ENCODE data around the gene RAB22A.

The RAB22A gene

GRCh38 chr20:58309591-58310290 is at the start of gene RAB22A:
TSS of gene RAB22A (plus strand) at chr20:58309715. CDS start at chr20:58309977, 262 bp downstream.
- Histone ChIP-seq H3K27ac (ENCODE audit: low read depth, low read length) (peak within 1 kb of the TSS; percentile 76), H3K27me3 (ENCODE audit: control insufficient read depth in 5 of 5, insufficient read depth in 4 of 5, low read length in 5 of 5) (no peaks in the 10 kb centered on the region), H3K9me3 (ENCODE audit: control insufficient read depth in 5 of 5, low read length in 5 of 5) (no peaks in the 10 kb centered on the region), H3K4me1 (ENCODE audit: control insufficient read depth in 5 of 5, insufficient read depth in 5 of 5, low read length in 5 of 5) (peaks cover 5 to 32% (median 21%) of the 10 kb centered on the region in 5 donors), H3K4me3 (ENCODE audit: low read depth in 1 of 5, low read length in 5 of 5) (peak within 1 kb of the TSS; percentile 79 to 92 (median 85)), H3K9ac (ENCODE audit: low read length in 5 of 5) (peak within 1 kb of the TSS; percentile 63 to 94 (median 93)), H3K36me3 (ENCODE audit: control insufficient read depth in 5 of 5, insufficient read depth in 5 of 5, low read length in 5 of 5) (peaks cover 0 to 21% (median 18%) of the 10 kb centered on the region in 5 donors)

GRCh38 chr20:58260006-58260405 is 49.5 kb upstream of the RAB22A start:
- peaks cover 0 to 24% (median 19%) of the 10 kb centered on the region in 5 donors for H3K36me3 ChIP-seq (ENCODE audit: control insufficient read depth in 5 of 5, insufficient read depth in 5 of 5, low read length in 5 of 5)
- no peaks in the 10 kb centered on the region for H3K27me3 ChIP-seq (ENCODE audit: control insufficient read depth in 5 of 5, insufficient read depth in 4 of 5, low read length in 5 of 5)
- no peak overlapping the region for H3K4me3 ChIP-seq (ENCODE audit: low read depth in 1 of 5, low read length in 5 of 5)
- H3K9ac ChIP-seq (ENCODE audit: low read length in 5 of 5): no peak overlapping the region
- no peak overlapping the region for H3K27ac ChIP-seq (ENCODE audit: low read depth, low read length)
- H3K4me1 ChIP-seq (ENCODE audit: control insufficient read depth in 5 of 5, insufficient read depth in 5 of 5, low read length in 5 of 5): peaks cover 0 to 16% (median 12%) of the 10 kb centered on the region in 5 donors
- H3K9me3 ChIP-seq (ENCODE audit: control insufficient read depth in 5 of 5, low read length in 5 of 5): no peaks in the 10 kb centered on the region

GRCh38 chr20:58261660-58262059 is 47.9 kb upstream of the RAB22A start:
- peaks cover 0 to 16% (median 12%) of the 10 kb centered on the region in 5 donors for H3K4me1 ChIP-seq (ENCODE audit: control insufficient read depth in 5 of 5, insufficient read depth in 5 of 5, low read length in 5 of 5)
- no peaks in the 10 kb centered on the region for H3K27me3 ChIP-seq (ENCODE audit: control insufficient read depth in 5 of 5, insufficient read depth in 4 of 5, low read length in 5 of 5)
- H3K27ac ChIP-seq (ENCODE audit: low read depth, low read length): no peak overlapping the region
- no peak overlapping the region for H3K4me3 ChIP-seq (ENCODE audit: low read depth in 1 of 5, low read length in 5 of 5)
- peaks cover 0 to 40% (median 35%) of the 10 kb centered on the region in 5 donors for H3K36me3 ChIP-seq (ENCODE audit: control insufficient read depth in 5 of 5, insufficient read depth in 5 of 5, low read length in 5 of 5)
- no peaks in the 10 kb centered on the region for H3K9me3 ChIP-seq (ENCODE audit: control insufficient read depth in 5 of 5, low read length in 5 of 5)
- H3K9ac ChIP-seq (ENCODE audit: low read length in 5 of 5): no peak overlapping the region

GRCh38 chr20:58264271-58264670 is 45.2 kb upstream of the RAB22A start:
- H3K4me3 ChIP-seq (ENCODE audit: low read depth in 1 of 5, low read length in 5 of 5): no peak overlapping the region
- no peak overlapping the region for H3K27ac ChIP-seq (ENCODE audit: low read depth, low read length)
- H3K9me3 ChIP-seq (ENCODE audit: control insufficient read depth in 5 of 5, low read length in 5 of 5): no peaks in the 10 kb centered on the region
- peaks cover 0 to 60% (median 59%) of the 10 kb centered on the region in 5 donors for H3K36me3 ChIP-seq (ENCODE audit: control insufficient read depth in 5 of 5, insufficient read depth in 5 of 5, low read length in 5 of 5)
- H3K27me3 ChIP-seq (ENCODE audit: control insufficient read depth in 5 of 5, insufficient read depth in 4 of 5, low read length in 5 of 5): no peaks in the 10 kb centered on the region
- no peak overlapping the region for H3K9ac ChIP-seq (ENCODE audit: low read length in 5 of 5)
- peaks cover 0 to 22% (median 8%) of the 10 kb centered on the region in 5 donors for H3K4me1 ChIP-seq (ENCODE audit: control insufficient read depth in 5 of 5, insufficient read depth in 5 of 5, low read length in 5 of 5)

- Histone ChIP-seq H3K27me3 (ENCODE audit: control insufficient read depth in 5 of 5, insufficient read depth in 4 of 5, low read length in 5 of 5) (no peaks in the 10 kb centered on the region), H3K9me3 (ENCODE audit: control insufficient read depth in 5 of 5, low read length in 5 of 5) (no peaks in the 10 kb centered on the region), H3K27ac (ENCODE audit: low read depth, low read length) (no peak overlapping the region), H3K9ac (ENCODE audit: low read length in 5 of 5) (no peak overlapping the region), H3K4me3 (ENCODE audit: low read depth in 1 of 5, low read length in 5 of 5) (no peak overlapping the region), H3K4me1 (ENCODE audit: control insufficient read depth in 5 of 5, insufficient read depth in 5 of 5, low read length in 5 of 5) (peaks cover 0 to 6% (median 0%) of the 10 kb centered on the region in 5 donors), H3K36me3 (ENCODE audit: control insufficient read depth in 5 of 5, insufficient read depth in 5 of 5, low read length in 5 of 5) (peaks cover 10 to 75% (median 66%) of the 10 kb centered on the region in 5 donors)
Measured at GRCh38 chr20:58267389-58268215, 41.9 kb upstream of the RAB22A start.

GRCh38 chr20:58268421-58268821 is 41.1 kb upstream of the RAB22A start:
- Histone ChIP-seq H3K4me3 (ENCODE audit: low read depth in 1 of 5, low read length in 5 of 5) (no peak overlapping the region), H3K36me3 (ENCODE audit: control insufficient read depth in 5 of 5, insufficient read depth in 5 of 5, low read length in 5 of 5) (peaks cover 10 to 70% (median 61%) of the 10 kb centered on the region in 5 donors), H3K4me1 (ENCODE audit: control insufficient read depth in 5 of 5, insufficient read depth in 5 of 5, low read length in 5 of 5) (peaks cover 0 to 6% (median 0%) of the 10 kb centered on the region in 5 donors), H3K27me3 (ENCODE audit: control insufficient read depth in 5 of 5, insufficient read depth in 4 of 5, low read length in 5 of 5) (no peaks in the 10 kb centered on the region), H3K9ac (ENCODE audit: low read length in 5 of 5) (no peak overlapping the region), H3K9me3 (ENCODE audit: control insufficient read depth in 5 of 5, low read length in 5 of 5) (no peaks in the 10 kb centered on the region), H3K27ac (ENCODE audit: low read depth, low read length) (no peak overlapping the region)

- Histone ChIP-seq H3K4me1 (ENCODE audit: control insufficient read depth in 5 of 5, insufficient read depth in 5 of 5, low read length in 5 of 5) (peaks cover 0 to 6% (median 0%) of the 10 kb centered on the region in 5 donors), H3K9me3 (ENCODE audit: control insufficient read depth in 5 of 5, low read length in 5 of 5) (no peaks in the 10 kb centered on the region), H3K4me3 (ENCODE audit: low read depth in 1 of 5, low read length in 5 of 5) (no peak overlapping the region), H3K9ac (ENCODE audit: low read length in 5 of 5) (no peak overlapping the region), H3K27ac (ENCODE audit: low read depth, low read length) (no peak overlapping the region), H3K36me3 (ENCODE audit: control insufficient read depth in 5 of 5, insufficient read depth in 5 of 5, low read length in 5 of 5) (peaks cover 10 to 63% (median 56%) of the 10 kb centered on the region in 5 donors), H3K27me3 (ENCODE audit: control insufficient read depth in 5 of 5, insufficient read depth in 4 of 5, low read length in 5 of 5) (no peaks in the 10 kb centered on the region)
Measured at GRCh38 chr20:58268936-58269619, 40.4 kb upstream of the RAB22A start.

GRCh38 chr20:58271606-58272351 is 37.7 kb upstream of the RAB22A start:
- Histone ChIP-seq H3K36me3 (ENCODE audit: control insufficient read depth in 5 of 5, insufficient read depth in 5 of 5, low read length in 5 of 5) (peaks cover 10 to 37% (median 31%) of the 10 kb centered on the region in 5 donors), H3K27me3 (ENCODE audit: control insufficient read depth in 5 of 5, insufficient read depth in 4 of 5, low read length in 5 of 5) (no peaks in the 10 kb centered on the region), H3K4me1 (ENCODE audit: control insufficient read depth in 5 of 5, insufficient read depth in 5 of 5, low read length in 5 of 5) (peaks cover 0 to 6% (median 0%) of the 10 kb centered on the region in 5 donors), H3K9me3 (ENCODE audit: control insufficient read depth in 5 of 5, low read length in 5 of 5) (peaks cover 0 to 5% (median 0%) of the 10 kb centered on the region in 5 donors), H3K9ac (ENCODE audit: low read length in 5 of 5) (no peak overlapping the region), H3K27ac (ENCODE audit: low read depth, low read length) (no peak overlapping the region), H3K4me3 (ENCODE audit: low read depth in 1 of 5, low read length in 5 of 5) (no peak overlapping the region)

GRCh38 chr20:58274384-58274783 is 35.1 kb upstream of the RAB22A start:
- no peak overlapping the region for H3K27ac ChIP-seq (ENCODE audit: low read depth, low read length)
- peaks cover 2 to 16% (median 13%) of the 10 kb centered on the region in 5 donors for H3K36me3 ChIP-seq (ENCODE audit: control insufficient read depth in 5 of 5, insufficient read depth in 5 of 5, low read length in 5 of 5)
- peaks cover 0 to 5% (median 0%) of the 10 kb centered on the region in 5 donors for H3K9me3 ChIP-seq (ENCODE audit: control insufficient read depth in 5 of 5, low read length in 5 of 5)
- no peak overlapping the region for H3K9ac ChIP-seq (ENCODE audit: low read length in 5 of 5)
- no peak overlapping the region for H3K4me3 ChIP-seq (ENCODE audit: low read depth in 1 of 5, low read length in 5 of 5)
- H3K4me1 ChIP-seq (ENCODE audit: control insufficient read depth in 5 of 5, insufficient read depth in 5 of 5, low read length in 5 of 5): peaks cover 0 to 7% (median 0%) of the 10 kb centered on the region in 5 donors
- no peaks in the 10 kb centered on the region for H3K27me3 ChIP-seq (ENCODE audit: control insufficient read depth in 5 of 5, insufficient read depth in 4 of 5, low read length in 5 of 5)
